Measurements from ENCODE around the gene SRD5A1. TPM values are rescaled to one million over a fixed set of nuclear protein-coding genes. Genes with fewer than 3 reads are reported as not detected.
"Not testable (repeated sequence)": the region's sequence is repeated elsewhere in the genome, so short reads cannot be mapped to it uniquely, and the experiment has no call there.

SRD5A1 gene
- total RNA-seq, 6 experiments from 2014 or later = 24.0 to 28.5 (median 26.6) TPM

DNA sequence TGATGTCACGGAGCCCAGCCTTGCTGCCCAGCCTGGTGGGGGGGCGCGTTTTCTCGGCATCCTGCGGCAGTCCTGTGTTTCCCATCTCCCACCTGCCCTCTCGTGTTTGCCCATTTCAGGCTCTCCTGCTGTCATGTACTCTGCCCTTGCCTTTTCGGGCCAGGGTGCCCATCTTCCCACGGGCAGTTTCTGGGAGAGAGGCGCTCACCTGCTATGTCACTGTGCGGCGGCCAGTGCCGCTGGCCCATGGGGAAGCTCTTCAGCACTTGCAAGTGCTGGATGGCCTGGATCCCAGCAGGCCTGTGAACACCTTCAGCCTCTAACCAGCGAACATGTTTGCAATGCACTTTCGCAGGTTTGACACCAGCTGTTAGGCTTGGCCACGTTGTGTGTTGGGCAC is 33.5 kb downstream of the SRD5A1 start:
- peaks cover 38% of the 10 kb centered on the region for H3K36me3 Mint-ChIP-seq (ENCODE audit: low read depth)
- H3K9me3 Mint-ChIP-seq = no peaks in the 10 kb centered on the region
- peaks cover 1% of the 10 kb centered on the region; the same call in 1 of the 2 replicates for H3K27me3 Mint-ChIP-seq (ENCODE audit: insufficient read depth)
- no peak for DNase-seq
- H3K4me1 Mint-ChIP-seq (ENCODE audit: low read depth) = peaks cover 9% of the 10 kb centered on the region
- H3K4me3 Mint-ChIP-seq = no peak overlapping the region
- H3K27ac Mint-ChIP-seq = no peak overlapping the region
- TF ChIP-seq, protein P1, sequence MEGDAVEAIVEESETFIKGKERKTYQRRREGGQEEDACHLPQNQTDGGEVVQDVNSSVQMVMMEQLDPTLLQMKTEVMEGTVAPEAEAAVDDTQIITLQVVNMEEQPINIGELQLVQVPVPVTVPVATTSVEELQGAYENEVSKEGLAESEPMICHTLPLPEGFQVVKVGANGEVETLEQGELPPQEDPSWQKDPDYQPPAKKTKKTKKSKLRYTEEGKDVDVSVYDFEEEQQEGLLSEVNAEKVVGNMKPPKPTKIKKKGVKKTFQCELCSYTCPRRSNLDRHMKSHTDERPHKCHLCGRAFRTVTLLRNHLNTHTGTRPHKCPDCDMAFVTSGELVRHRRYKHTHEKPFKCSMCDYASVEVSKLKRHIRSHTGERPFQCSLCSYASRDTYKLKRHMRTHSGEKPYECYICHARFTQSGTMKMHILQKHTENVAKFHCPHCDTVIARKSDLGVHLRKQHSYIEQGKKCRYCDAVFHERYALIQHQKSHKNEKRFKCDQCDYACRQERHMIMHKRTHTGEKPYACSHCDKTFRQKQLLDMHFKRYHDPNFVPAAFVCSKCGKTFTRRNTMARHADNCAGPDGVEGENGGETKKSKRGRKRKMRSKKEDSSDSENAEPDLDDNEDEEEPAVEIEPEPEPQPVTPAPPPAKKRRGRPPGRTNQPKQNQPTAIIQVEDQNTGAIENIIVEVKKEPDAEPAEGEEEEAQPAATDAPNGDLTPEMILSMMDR (IDR thresholded peaks at IDR 0.05) = no peak

DNA sequence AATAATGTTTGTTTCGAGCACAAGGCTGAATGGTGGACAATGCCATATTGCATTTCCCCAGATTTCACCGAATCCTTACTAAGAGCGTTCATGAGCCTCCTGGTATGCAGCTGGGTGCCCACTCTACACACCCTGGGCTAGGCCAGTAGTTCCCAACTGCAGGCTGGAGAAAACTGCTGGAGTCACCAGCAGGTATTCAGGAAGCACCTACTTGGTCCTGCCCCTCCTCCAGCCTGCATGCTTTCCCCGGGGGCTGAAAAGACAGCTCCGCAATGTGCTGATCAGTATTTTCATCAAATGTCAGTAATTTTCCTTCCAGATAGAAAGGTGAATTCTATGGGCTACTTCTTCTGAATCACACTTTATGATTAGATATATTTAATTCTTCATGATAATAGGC is 34.4 kb downstream of the SRD5A1 start:
- Mint-ChIP-seq H3K27me3 (ENCODE audit: insufficient read depth) (no peaks in the 10 kb centered on the region), H3K36me3 (ENCODE audit: low read depth) (peaks cover 38% of the 10 kb centered on the region), H3K4me1 (ENCODE audit: low read depth) (peaks cover 9% of the 10 kb centered on the region), H3K4me3 (no peak overlapping the region), H3K9me3 (no peaks in the 10 kb centered on the region), H3K27ac (no peak overlapping the region)
- TF ChIP-seq, protein P1 (IDR thresholded peaks at IDR 0.05) = no peak
- DNase-seq = no peak

DNA sequence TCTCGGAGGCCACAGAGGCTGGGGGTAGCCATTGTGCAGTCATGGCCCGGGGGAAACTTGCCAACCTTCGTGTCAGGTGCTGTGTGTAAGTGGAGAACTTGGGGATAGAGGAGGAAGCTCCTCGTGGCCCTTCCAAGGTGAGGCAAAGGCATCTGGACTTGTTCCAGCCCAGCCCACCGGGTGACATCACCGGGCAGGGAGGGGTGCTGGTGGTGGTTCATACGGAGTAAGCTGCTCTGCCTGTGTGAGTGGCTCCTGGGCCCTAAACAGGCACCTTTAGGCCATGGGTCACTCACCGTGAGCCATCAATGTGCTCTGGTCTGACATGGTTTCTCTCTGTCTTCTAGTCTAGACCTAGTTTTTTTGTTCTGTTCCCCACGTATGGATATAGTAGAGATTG is 35.5 kb downstream of the SRD5A1 start:
- H3K9me3 Mint-ChIP-seq; H3K4me3 Mint-ChIP-seq; DNase-seq; H3K4me1 Mint-ChIP-seq (ENCODE audit: low read depth); H3K27ac Mint-ChIP-seq; H3K27me3 Mint-ChIP-seq (ENCODE audit: insufficient read depth): not testable (repeated sequence)
- H3K36me3 Mint-ChIP-seq (ENCODE audit: low read depth) = peaks cover 49% of the 10 kb centered on the region

DNA sequence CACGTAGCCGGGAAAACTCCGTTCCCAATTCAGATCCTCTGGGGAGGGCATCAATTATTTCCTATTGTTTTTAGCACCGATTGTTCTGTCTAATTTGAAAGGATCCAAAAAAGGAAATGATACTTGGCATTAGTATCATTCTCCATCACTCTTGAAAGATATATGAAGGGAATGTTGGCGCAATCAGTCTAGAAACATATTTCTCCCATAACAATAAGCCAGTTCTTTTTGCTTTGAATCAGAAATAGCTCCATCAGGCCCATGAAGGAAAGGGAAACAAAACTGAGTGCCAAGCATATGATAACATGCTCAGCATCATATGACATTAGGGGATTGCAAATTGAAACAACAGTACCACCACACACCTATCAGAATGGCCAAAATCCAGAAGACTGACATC is 39.8 kb downstream of the SRD5A1 start:
- peaks cover 46% of the 10 kb centered on the region for H3K36me3 Mint-ChIP-seq (ENCODE audit: low read depth)
- peaks cover 28% of the 10 kb centered on the region for H3K4me1 Mint-ChIP-seq (ENCODE audit: low read depth)
- no peak for DNase-seq
- TF ChIP-seq, protein P1 (IDR thresholded peaks at IDR 0.05) = no peak
- no peaks in the 10 kb centered on the region; the same call in 1 of the 2 replicates for H3K27me3 Mint-ChIP-seq (ENCODE audit: insufficient read depth)
- no peaks in the 10 kb centered on the region for H3K9me3 Mint-ChIP-seq
- no peak overlapping the region for H3K4me3 Mint-ChIP-seq
- no peak overlapping the region for H3K27ac Mint-ChIP-seq

DNA sequence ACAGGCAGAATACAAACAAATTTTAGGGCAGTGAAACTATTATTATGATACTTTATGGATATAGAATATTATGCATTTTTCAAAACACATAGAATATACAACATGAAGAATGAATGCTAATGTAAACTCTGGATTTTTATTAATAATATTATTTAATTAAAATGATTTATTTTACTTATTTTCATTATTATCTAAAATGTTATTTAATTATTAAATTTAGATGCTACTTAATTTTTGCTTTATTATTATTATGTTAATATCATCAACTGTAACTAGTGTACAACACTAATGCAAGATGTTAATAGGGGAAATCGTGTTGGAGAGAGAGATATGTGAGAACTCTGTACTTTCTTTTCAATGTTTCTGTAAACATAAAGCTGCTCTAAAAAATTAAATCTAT is 40.7 kb downstream of the SRD5A1 start:
- Mint-ChIP-seq H3K27ac (no peak overlapping the region), H3K4me3 (no peak overlapping the region), H3K36me3 (ENCODE audit: low read depth) (peaks cover 42% of the 10 kb centered on the region), H3K4me1 (ENCODE audit: low read depth) (peaks cover 27% of the 10 kb centered on the region), H3K9me3 (no peaks in the 10 kb centered on the region), H3K27me3 (ENCODE audit: insufficient read depth) (no peaks in the 10 kb centered on the region; the same call in 1 of the 2 replicates)
- no peak for DNase-seq
- TF ChIP-seq, protein P1 (IDR thresholded peaks at IDR 0.05) = no peak

DNA sequence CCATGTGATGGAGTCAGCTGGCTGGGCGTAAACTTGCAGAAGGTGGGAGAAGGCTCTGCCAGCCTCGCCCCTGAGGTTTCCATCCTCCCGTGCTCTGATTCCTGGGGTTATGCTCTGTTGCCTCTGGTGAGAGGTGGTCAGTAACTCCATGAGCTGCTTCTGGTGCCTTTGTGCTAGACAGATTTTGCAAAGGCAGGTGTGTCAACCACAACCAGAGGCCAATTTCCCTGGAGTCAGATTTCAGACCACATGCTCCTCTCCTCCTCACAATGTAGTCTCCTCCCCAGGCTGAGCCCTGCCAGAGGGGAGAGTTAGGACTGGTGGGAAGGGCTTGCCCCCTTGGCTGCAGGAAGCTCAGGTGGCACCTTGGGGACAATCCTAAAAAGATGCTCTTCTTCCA is 41.2 kb downstream of the SRD5A1 start:
- no peak overlapping the region for H3K27ac Mint-ChIP-seq
- peaks cover 22% of the 10 kb centered on the region for H3K4me1 Mint-ChIP-seq (ENCODE audit: low read depth)
- DNase-seq = no peak
- TF ChIP-seq, protein P1 (IDR thresholded peaks at IDR 0.05) = no peak
- no peak overlapping the region for H3K4me3 Mint-ChIP-seq
- no peaks in the 10 kb centered on the region; the same call in 1 of the 2 replicates for H3K27me3 Mint-ChIP-seq (ENCODE audit: insufficient read depth)
- H3K9me3 Mint-ChIP-seq = no peaks in the 10 kb centered on the region
- peaks cover 38% of the 10 kb centered on the region for H3K36me3 Mint-ChIP-seq (ENCODE audit: low read depth)
